ENCODE data around the gene CEP55.

Gene CEP55

DNA sequence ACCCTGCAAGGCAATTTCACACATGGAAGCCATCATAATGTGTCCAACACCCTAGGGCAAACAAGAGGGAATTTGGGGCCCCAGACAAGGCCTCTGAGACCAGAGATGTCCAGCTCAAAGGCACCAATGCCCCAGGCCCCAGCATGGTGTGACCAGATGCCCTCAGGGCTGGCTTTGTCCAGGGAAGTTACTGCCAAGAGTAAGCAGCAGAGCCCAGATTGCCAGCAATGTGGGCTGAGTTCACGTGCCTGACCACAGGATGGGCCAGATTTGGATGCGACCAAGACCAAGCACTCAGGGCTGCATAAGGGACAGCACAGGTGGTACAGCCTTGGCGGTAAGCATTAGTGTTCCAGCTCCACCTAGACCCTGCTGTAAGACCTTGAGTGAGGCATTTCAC is 27.0 kb upstream of the CEP55 start:
- no peak for TF ChIP-seq CTCF (IDR thresholded peaks at IDR 0.05; ENCODE audit: low read depth, low read length)
- H3K4me3 ChIP-seq (ENCODE audit: low read depth, low read length) = no peak overlapping the region

- H3K4me3 ChIP-seq (ENCODE audit: low read depth, low read length) = no peak overlapping the region
- no peak for TF ChIP-seq CTCF (IDR thresholded peaks at IDR 0.05; ENCODE audit: low read depth, low read length)
These were observed 25.2 kb upstream of the CEP55 start for GRCh38 chr10:93471110-93471651.

DNA sequence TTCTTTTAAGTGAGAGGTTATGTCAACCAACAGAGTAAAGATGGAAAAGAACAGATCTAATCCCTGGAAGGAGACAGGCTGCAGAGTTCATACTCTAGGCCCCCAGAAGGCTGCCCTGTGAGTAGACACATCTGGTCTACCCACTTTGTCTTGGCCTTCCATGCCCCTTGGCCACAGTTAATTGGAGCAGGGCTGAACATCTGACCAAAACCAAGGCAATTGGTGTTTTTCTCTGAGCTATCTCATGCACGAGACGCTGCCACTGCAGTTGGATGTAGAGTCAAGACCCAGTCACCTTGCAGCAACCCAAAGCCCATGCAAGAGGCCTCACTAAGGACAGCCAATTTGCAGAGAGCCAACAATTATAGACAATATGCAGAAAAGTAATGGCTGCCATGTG is 23.3 kb upstream of the CEP55 start:
- TF ChIP-seq CTCF (IDR thresholded peaks at IDR 0.05; ENCODE audit: low read depth, low read length) = no peak
- no peak overlapping the region for H3K4me3 ChIP-seq (ENCODE audit: low read depth, low read length)

GRCh38 chr10:93473804-93474472 is 22.5 kb upstream of the CEP55 start:
- no peak for TF ChIP-seq CTCF (IDR thresholded peaks at IDR 0.05; ENCODE audit: low read depth, low read length)

GRCh38 chr10:93475227-93475626 is 21.2 kb upstream of the CEP55 start:
- H3K4me3 ChIP-seq (ENCODE audit: low read depth, low read length) = no peak overlapping the region
- TF ChIP-seq CTCF (IDR thresholded peaks at IDR 0.05; ENCODE audit: low read depth, low read length) = no peak

More at GRCh38 chr10:93473804-93474472, 22.5 kb upstream of the CEP55 start:
- H3K4me3 ChIP-seq (ENCODE audit: low read depth, low read length) = no peak overlapping the region

DNA sequence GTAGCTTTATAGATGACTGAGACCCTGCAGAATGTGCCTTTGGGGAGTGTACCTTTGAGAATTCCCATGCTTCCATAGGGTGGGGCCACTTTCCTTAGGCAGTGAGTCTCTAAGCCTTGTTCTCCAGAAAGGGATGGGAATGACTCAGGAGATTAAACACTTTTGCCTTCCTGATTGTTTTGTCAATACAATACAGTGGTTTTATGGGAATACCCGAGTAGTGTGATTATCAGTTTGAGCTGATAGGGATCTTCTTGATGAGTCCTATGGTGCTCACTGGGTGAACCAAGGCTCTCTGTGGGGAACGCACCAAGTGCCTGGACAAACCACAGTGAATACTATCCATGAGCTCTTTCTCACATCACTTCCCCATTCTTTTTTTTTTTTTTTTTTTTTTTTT is 20.5 kb upstream of the CEP55 start:
- TF ChIP-seq CTCF (IDR thresholded peaks at IDR 0.05; ENCODE audit: low read depth, low read length) = no peak
- no peak overlapping the region for H3K4me3 ChIP-seq (ENCODE audit: low read depth, low read length)

- TF ChIP-seq CTCF (IDR thresholded peaks at IDR 0.05; ENCODE audit: low read depth, low read length) = no peak
- H3K4me3 ChIP-seq (ENCODE audit: low read depth, low read length) = no peak overlapping the region
These were observed 19.7 kb upstream of the CEP55 start for GRCh38 chr10:93476756-93477155.

All from WI38 (cell line).